ENCODE results near the gene TAF1A. TPM values are rescaled to one million over a fixed set of nuclear protein-coding genes. Genes with fewer than 3 reads are reported as not detected.

TAF1A gene
- total and polyA plus RNA-seq, 4 donors = 1.8 to 13.7 (median 5.1) TPM

GRCh38 chr1:222546091-222546490, 43.6 kb downstream of the TAF1A start:
- Histone ChIP-seq H3K4me3 (no peak overlapping the region), H3K27me3 (ENCODE audit: control insufficient read depth in 3 of 3, insufficient read depth in 3 of 3, low read length in 2 of 3) (no peaks in the 10 kb centered on the region), H3K36me3 (ENCODE audit: control insufficient read depth in 4 of 4, insufficient read depth in 4 of 4, low read length in 4 of 4) (no peaks in the 10 kb centered on the region), H3K27ac (ENCODE audit: low read depth in 1 of 2, low read length in 1 of 2) (no peak overlapping the region), H3K9ac (ENCODE audit: insufficient read depth in 1 of 2, low read length in 2 of 2) (no peak overlapping the region), H3K4me1 (ENCODE audit: control insufficient read depth in 5 of 5, insufficient read depth in 5 of 5, low read length in 5 of 5) (peaks cover 0 to 8% (median 0%) of the 10 kb centered on the region in 5 donors), H3K9me3 (ENCODE audit: control insufficient read depth in 4 of 4, insufficient read depth in 3 of 4, low read length in 3 of 4) (peaks cover 0 to 2% (median 0%) of the 10 kb centered on the region in 4 donors)
- ATAC-seq (ENCODE audit: insufficient read depth, low FRiP score) (no peak), DNase-seq (peak in 1 of 3 donors; percentile 12)
- WGBS, 2 donors = 64 to 68% methylated on average over 7 of the region's 7 CpGs
- no peak for TF ChIP-seq CTCF (IDR thresholded peaks at IDR 0.05; ENCODE audit: control extremely low read depth, extremely low read depth)

- ATAC-seq (ENCODE audit: insufficient read depth, low FRiP score) (no peak), DNase-seq (no peak)
- no peak overlapping the region for H3K9ac ChIP-seq (ENCODE audit: insufficient read depth in 1 of 2, low read length in 2 of 2)
- TF ChIP-seq CTCF (IDR thresholded peaks at IDR 0.05; ENCODE audit: control extremely low read depth, extremely low read depth) = no peak
- H3K36me3 ChIP-seq (ENCODE audit: control insufficient read depth in 4 of 4, insufficient read depth in 4 of 4, low read length in 4 of 4) = no peaks in the 10 kb centered on the region
- H3K27me3 ChIP-seq (ENCODE audit: control insufficient read depth in 3 of 3, insufficient read depth in 3 of 3, low read length in 2 of 3) = no peaks in the 10 kb centered on the region
- 91 to 93% methylated on average over 21 of the region's 21 CpGs for WGBS, 2 donors
- H3K4me1 ChIP-seq (ENCODE audit: control insufficient read depth in 5 of 5, insufficient read depth in 5 of 5, low read length in 5 of 5) = peaks cover 0 to 8% (median 0%) of the 10 kb centered on the region in 5 donors
- H3K9me3 ChIP-seq (ENCODE audit: control insufficient read depth in 4 of 4, insufficient read depth in 3 of 4, low read length in 3 of 4) = peaks cover 0 to 2% (median 0%) of the 10 kb centered on the region in 4 donors
- H3K4me3 ChIP-seq = no peak overlapping the region
- no peak overlapping the region for H3K27ac ChIP-seq (ENCODE audit: low read depth in 1 of 2, low read length in 1 of 2)
Observed at GRCh38 chr1:222543817-222544216, 45.9 kb downstream of the TAF1A start.

DNA sequence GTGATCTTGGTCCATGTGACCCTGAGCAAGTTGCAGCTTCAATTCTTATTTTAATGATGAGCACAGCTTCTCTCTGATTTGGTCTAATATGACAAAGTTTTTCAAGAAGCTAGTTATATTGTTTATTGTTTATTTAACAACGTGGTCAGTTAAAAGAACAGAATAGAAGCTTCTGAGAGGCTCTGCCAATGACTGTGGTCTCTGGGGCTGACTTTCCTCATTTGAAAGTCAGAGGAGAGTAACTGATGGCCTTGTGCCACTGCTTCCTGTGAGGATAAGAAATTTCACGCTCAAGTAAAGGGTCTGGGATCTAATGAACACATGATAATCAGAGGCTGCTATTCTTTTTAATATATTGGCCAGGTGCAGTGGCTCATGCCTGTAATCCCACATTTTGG, 49.1 kb downstream of the TAF1A start:
- Histone ChIP-seq H3K9me3 (ENCODE audit: control insufficient read depth in 4 of 4, insufficient read depth in 3 of 4, low read length in 3 of 4) (no peaks in the 10 kb centered on the region), H3K9ac (ENCODE audit: insufficient read depth in 1 of 2, low read length in 2 of 2) (no peak overlapping the region), H3K27ac (ENCODE audit: low read depth in 1 of 2, low read length in 1 of 2) (no peak overlapping the region), H3K36me3 (ENCODE audit: control insufficient read depth in 4 of 4, insufficient read depth in 4 of 4, low read length in 4 of 4) (no peaks in the 10 kb centered on the region), H3K4me3 (no peak overlapping the region), H3K4me1 (ENCODE audit: control insufficient read depth in 5 of 5, insufficient read depth in 5 of 5, low read length in 5 of 5) (no peaks in the 10 kb centered on the region), H3K27me3 (ENCODE audit: control insufficient read depth in 3 of 3, insufficient read depth in 3 of 3, low read length in 2 of 3) (no peaks in the 10 kb centered on the region)
- no peak for ATAC-seq (ENCODE audit: insufficient read depth, low FRiP score)
- WGBS, 2 donors = 42 to 61% methylated on average over 2 of the region's 2 CpGs
- no peak for DNase-seq
- no peak for TF ChIP-seq CTCF (IDR thresholded peaks at IDR 0.05; ENCODE audit: control extremely low read depth, extremely low read depth)

DNA sequence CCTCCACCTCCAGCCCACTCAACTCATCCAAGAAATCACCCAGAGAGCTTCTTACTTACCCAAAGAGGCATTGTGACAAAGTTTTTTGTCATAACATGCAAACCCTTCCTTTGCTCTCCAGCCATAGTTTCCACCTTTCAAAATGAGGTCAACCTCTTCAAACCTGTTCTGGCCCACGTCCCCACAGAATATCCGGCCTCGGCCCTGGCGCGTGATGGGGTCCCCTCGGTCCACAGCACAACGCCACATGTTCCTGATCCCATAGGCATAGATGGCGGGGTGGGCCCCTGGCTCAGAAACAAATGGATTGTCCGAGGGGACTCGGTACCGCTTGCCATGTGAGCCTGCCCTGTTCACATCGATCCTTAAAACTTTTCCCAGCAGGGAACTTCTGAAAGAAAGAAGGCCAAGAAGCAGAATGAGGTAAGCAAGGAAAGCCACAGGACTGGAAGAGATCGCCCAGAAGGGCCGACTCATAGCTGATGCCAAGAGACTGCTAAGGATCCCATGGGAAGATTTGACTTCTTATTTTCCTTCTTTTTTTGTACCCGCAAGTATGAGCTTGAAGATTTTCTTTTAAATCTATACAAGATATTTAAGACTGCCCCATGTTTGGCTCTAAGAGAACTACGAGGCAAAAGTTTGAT, 49.7 kb downstream of the TAF1A start:
- TF ChIP-seq CTCF (IDR thresholded peaks at IDR 0.05; ENCODE audit: control extremely low read depth, extremely low read depth) = no peak
- Histone ChIP-seq H3K27ac (ENCODE audit: low read depth in 1 of 2, low read length in 1 of 2) (no peak overlapping the region), H3K9ac (ENCODE audit: insufficient read depth in 1 of 2, low read length in 2 of 2) (no peak overlapping the region), H3K36me3 (ENCODE audit: control insufficient read depth in 4 of 4, insufficient read depth in 4 of 4, low read length in 4 of 4) (no peaks in the 10 kb centered on the region), H3K4me3 (no peak overlapping the region), H3K4me1 (ENCODE audit: control insufficient read depth in 5 of 5, insufficient read depth in 5 of 5, low read length in 5 of 5) (no peaks in the 10 kb centered on the region), H3K9me3 (ENCODE audit: control insufficient read depth in 4 of 4, insufficient read depth in 3 of 4, low read length in 3 of 4) (no peaks in the 10 kb centered on the region), H3K27me3 (ENCODE audit: control insufficient read depth in 3 of 3, insufficient read depth in 3 of 3, low read length in 2 of 3) (no peaks in the 10 kb centered on the region)
- DNase-seq = no peak
- ATAC-seq (ENCODE audit: insufficient read depth, low FRiP score) = no peak
- WGBS, 2 donors = 85 to 88% methylated on average over 16 of the region's 16 CpGs
